H1 (cell line): ENCODE measurements around the gene NDUFA13. TPM values are rescaled to one million over a fixed set of nuclear protein-coding genes. Genes with fewer than 3 reads are reported as not detected.

Experiments
- CTCF ChIA-PET: fragments of 300-600 bp; sonication (Branson Sonifier 250); formaldehyde crosslinking; loops from one replicate; lab custom pipeline; 2021; ENCODE audit not compliant: partially characterized antibody; lab: Charles Lee
- POLR2A ChIA-PET: fragments of 300-600 bp; sonication (Branson Sonifier 250); formaldehyde crosslinking; loops from one replicate; lab custom pipeline; 2021; ENCODE audit warnings: inconsistent platforms; ENCODE audit not compliant: partially characterized antibody; lab: Charles Lee
- DNase-seq, 2 experiments: peaks; one replicate each; pipeline versions ENCODE4 v3.0.0 to v3.0.0-alpha.2; 2010 to 2022; ENCODE audit warnings: low spot score in 2 of 2, low read depth in 1 of 2, mixed read lengths in 1 of 2
- FAIRE-seq: peaks from 2 replicates; lab custom pipeline; 2011; peaks lifted over from hg19 to GRCh38; lab: Jason Lieb, UNC
- H2AFZ ChIP-seq: 2 replicates; pipeline ENCODE4 v1.8.1; 2012; ENCODE audit warnings: low read length, inconsistent platforms
- H2AK5ac ChIP-seq: 2 replicates; pipeline ENCODE4 v1.6.1; 2013; ENCODE audit warnings: low read depth, low read length
- H2BK120ac ChIP-seq: replicated peaks from 2 replicates; pipeline ENCODE3; 2013; ENCODE audit warnings: low read depth, low read length, inconsistent platforms
- H2BK12ac ChIP-seq: 2 replicates; pipeline ENCODE4 v1.6.1; 2013; ENCODE audit warnings: low read depth, low read length
- H2BK15ac ChIP-seq: 2 replicates; pipeline ENCODE4 v1.6.1; 2013; ENCODE audit warnings: low read length
- H2BK20ac ChIP-seq: 2 replicates; pipeline ENCODE4 v1.6.1; 2013; ENCODE audit warnings: low read length
- H2BK5ac ChIP-seq: 2 replicates; pipeline ENCODE4 v1.6.1; 2013; ENCODE audit warnings: low read depth, low read length
- H3K14ac ChIP-seq: 2 replicates; pipeline ENCODE4 v1.6.1; 2013; ENCODE audit warnings: inconsistent platforms; ENCODE audit not compliant: insufficient read length
- H3K18ac ChIP-seq: 2 replicates; pipeline ENCODE4 v1.6.1; 2013; ENCODE audit warnings: low read length; ENCODE audit errors: extremely low read depth
- H3K23ac ChIP-seq: 2 replicates; pipeline ENCODE4 v1.6.1; 2013; ENCODE audit warnings: inconsistent platforms; ENCODE audit not compliant: insufficient read length
- H3K23me2 ChIP-seq: 2 replicates; pipeline ENCODE4 v1.6.1; 2013; ENCODE audit warnings: low read depth, low read length
- H3K27ac ChIP-seq: 2 replicates; pipeline ENCODE4 v1.6.1; 2011; ENCODE audit warnings: low read depth, low read length, inconsistent platforms
- H3K27me3 ChIP-seq, 4 experiments: replicated peaks in 1 of 4; 1 replicate in 1 of 4; 2 replicates in 3 of 4; pipeline versions ENCODE4 v1.6.1 to v1.8.1; 2011 to 2013; ENCODE audit warnings: low read length in 3 of 4, mild to moderate bottlenecking in 3 of 4, inconsistent platforms in 2 of 4, mixed read lengths in 2 of 4, moderate library complexity in 1 of 4; ENCODE audit not compliant: control insufficient read depth in 3 of 4, insufficient read depth in 3 of 4; ENCODE audit errors: extremely low read depth in 1 of 4
- H3K36me3 ChIP-seq, 4 experiments: 2 replicates each; pipeline versions ENCODE4 v1.6.1 to v1.8.1; 2011 to 2013; ENCODE audit warnings: mild to moderate bottlenecking in 4 of 4, low read length in 3 of 4, moderate library complexity in 2 of 4, control low read depth in 1 of 4, inconsistent platforms in 1 of 4; ENCODE audit not compliant: insufficient read depth in 4 of 4, control insufficient read depth in 2 of 4
- H3K4ac ChIP-seq: replicated peaks from 2 replicates; pipeline ENCODE3; 2013; ENCODE audit warnings: low read length, low read depth, mixed read lengths, inconsistent platforms; ENCODE audit not compliant: insufficient read length
- H3K4me1 ChIP-seq, 4 experiments: replicated peaks in 1 of 4; 1 replicate in 1 of 4; 2 replicates in 3 of 4; pipeline versions ENCODE4 v1.6.1 to v1.8.1; 2011 to 2013; ENCODE audit warnings: low read length in 3 of 4, inconsistent platforms in 2 of 4, mixed read lengths in 1 of 4; ENCODE audit not compliant: insufficient read depth in 4 of 4, control insufficient read depth in 3 of 4
- H3K4me2 ChIP-seq, 2 experiments: 2 replicates each; pipeline versions ENCODE4 v1.6.1 to v1.8.1; 2011 to 2013; ENCODE audit warnings: low read depth in 2 of 2, low read length in 2 of 2, control low read depth in 1 of 2, inconsistent platforms in 1 of 2, mild to moderate bottlenecking in 1 of 2; ENCODE audit not compliant: insufficient read depth in 1 of 2
- H3K4me3 ChIP-seq, 4 experiments: fragments of 200-600, 300-600 bp in 1 of 4; sonication (generic), shearing (Covaris generic), sonication (Bioruptor Twin) in 1 of 4; 2 replicates each; pipeline versions ENCODE4 v1.5.1 to v1.8.1; 2011 to 2016; ENCODE audit warnings: low read length in 4 of 4, low read depth in 3 of 4, control low read depth in 2 of 4, inconsistent platforms in 2 of 4, mild to moderate bottlenecking in 2 of 4, mixed read lengths in 1 of 4, moderate library complexity in 1 of 4; ENCODE audit not compliant: insufficient read depth in 2 of 4; ENCODE audit errors: extremely low read depth in 1 of 4
- H3K56ac ChIP-seq: replicated peaks from 2 replicates; pipeline ENCODE3; 2013; ENCODE audit warnings: low read depth, mild to moderate bottlenecking, mixed read lengths, low read length, inconsistent platforms; ENCODE audit not compliant: insufficient read length
- H3K79me1 ChIP-seq: 2 replicates; pipeline ENCODE4 v1.6.1; 2013; ENCODE audit warnings: low read depth, low read length, control low read depth
- H3K79me2 ChIP-seq, 2 experiments: 2 replicates each; pipeline versions ENCODE4 v1.6.1 to v1.8.1; 2012 to 2013; ENCODE audit warnings: low read length in 2 of 2, mild to moderate bottlenecking in 2 of 2, inconsistent platforms in 1 of 2; ENCODE audit not compliant: insufficient read depth in 2 of 2, control insufficient read depth in 1 of 2
- H3K9ac ChIP-seq, 4 experiments: replicated peaks in 1 of 4; 1 replicate in 1 of 4; 2 replicates in 3 of 4; pipeline versions ENCODE4 v1.6.1 to v1.8.1; 2011 to 2013; ENCODE audit warnings: low read depth in 3 of 4, low read length in 3 of 4, control low read depth in 2 of 4, mild to moderate bottlenecking in 2 of 4, moderate library complexity in 2 of 4, inconsistent platforms in 1 of 4; ENCODE audit errors: extremely low read depth in 1 of 4
- H3K9me3 ChIP-seq, 2 experiments: 2 replicates each; pipeline versions ENCODE4 v1.6.1 to v1.8.1; 2012 to 2013; ENCODE audit warnings: mild to moderate bottlenecking in 2 of 2, moderate library complexity in 2 of 2, control low read depth in 1 of 2, inconsistent platforms in 1 of 2, low read depth in 1 of 2, low read length in 1 of 2, mixed read lengths in 1 of 2; ENCODE audit not compliant: insufficient read depth in 2 of 2
- H4K20me1 ChIP-seq, 2 experiments: replicated peaks in 1 of 2; 2 replicates each; pipeline versions ENCODE3 to v1.8.1; 2011 to 2013; ENCODE audit warnings: inconsistent platforms in 2 of 2, low read length in 2 of 2, mild to moderate bottlenecking in 1 of 2; ENCODE audit not compliant: insufficient read depth in 2 of 2, control insufficient read depth in 1 of 2
- H4K5ac ChIP-seq: 2 replicates; pipeline ENCODE4 v1.6.1; 2013; ENCODE audit warnings: low read length, low read depth, mixed read lengths, inconsistent platforms; ENCODE audit not compliant: insufficient read length
- H4K8ac ChIP-seq: 2 replicates; pipeline ENCODE4 v1.8.0; 2013; ENCODE audit warnings: mild to moderate bottlenecking, moderate library complexity, low read length, inconsistent platforms; ENCODE audit not compliant: insufficient read depth; ENCODE audit errors: extremely low read depth
- H4K91ac ChIP-seq: replicated peaks from 2 replicates; pipeline ENCODE3; 2013; ENCODE audit warnings: low read length, mixed read lengths, inconsistent platforms; ENCODE audit not compliant: insufficient read length
- MAX ChIP-seq: IDR thresholded peaks from 2 replicates; pipeline ENCODE4 v1.6.1; 2012; ENCODE audit warnings: inconsistent platforms
- RAD21 ChIP-seq, 2 experiments: IDR thresholded peaks in 1 of 2; conservative IDR thresholded peaks in 1 of 2; 2 replicates each; pipeline ENCODE4 v1.6.1; 2011; ENCODE audit warnings: low read depth in 2 of 2, low read length in 2 of 2, improper control_type of control experiment in 1 of 2, inconsistent platforms in 1 of 2, mild to moderate bottlenecking in 1 of 2, moderate library complexity in 1 of 2
- WGBS, 2 experiments: shearing (Covaris generic) in 1 of 2; methylation state at CpG; one replicate each; pipeline versions ENCODE4 v1.1.6 to v1.1.7; 2013 to 2015; ENCODE audit warnings: low lambda C conversion rate in 2 of 2, mixed read lengths in 2 of 2, inconsistent platforms in 1 of 2, low coverage in 1 of 2, missing lambda C conversion rate in 1 of 2; ENCODE audit not compliant: insufficient replicate concordance in 2 of 2, insufficient coverage in 1 of 2, insufficient read length in 1 of 2; ENCODE audit errors: extremely low coverage in 1 of 2, missing lambda C conversion rate in 1 of 2; 5-methylcytosine and 5-hydroxymethylcytosine counted together
- polyA plus RNA-seq, 7 experiments: library from polyadenylated mRNA; depleted of rRNA in 3 of 7; stranded (reverse) in 5 of 7; unstranded in 2 of 7; fragments of >200 nt in 5 of 7; fragments of 200-250 nt in 2 of 7; gene quantifications; 1 replicate in 5 of 7; 2 replicates in 1 of 7; 4 replicates in 1 of 7; pipeline versions ENCODE4 v1.2.1 to v1.2.3, GENCODE V29; 2011 to 2013; ENCODE audit warnings: missing spikeins in 2 of 7, mixed read lengths in 2 of 7
- total RNA-seq: library from RNA; stranded (reverse); fragmentation: NEBNext Ultra II Directional; extraction: Animal tissue kit (Norgen Biotek cat#: 25700); gene quantifications from 2 replicates; pipeline ENCODE4 v1.2.1, GENCODE V29; 2021
- TF ChIP-seq, protein P1 (sequence below), 3 experiments: IDR thresholded peaks; 1 replicate in 2 of 3; 2 replicates in 1 of 3; pipeline versions ENCODE4 v1.5.1 to v1.6.1; 2011; ENCODE audit warnings: low read length in 3 of 3, mild to moderate bottlenecking in 3 of 3, inconsistent platforms in 2 of 3, low read depth in 1 of 3, moderate library complexity in 1 of 3; ENCODE audit not compliant: insufficient read depth in 1 of 3; ENCODE audit errors: control extremely low read depth in 1 of 3

Gene NDUFA13
- total and polyA plus RNA-seq, 2 of the 8 experiments (the other 6 are each of a cell fraction or from before 2014, with no cell fraction given): 413 to 1,105 TPM

DNA sequence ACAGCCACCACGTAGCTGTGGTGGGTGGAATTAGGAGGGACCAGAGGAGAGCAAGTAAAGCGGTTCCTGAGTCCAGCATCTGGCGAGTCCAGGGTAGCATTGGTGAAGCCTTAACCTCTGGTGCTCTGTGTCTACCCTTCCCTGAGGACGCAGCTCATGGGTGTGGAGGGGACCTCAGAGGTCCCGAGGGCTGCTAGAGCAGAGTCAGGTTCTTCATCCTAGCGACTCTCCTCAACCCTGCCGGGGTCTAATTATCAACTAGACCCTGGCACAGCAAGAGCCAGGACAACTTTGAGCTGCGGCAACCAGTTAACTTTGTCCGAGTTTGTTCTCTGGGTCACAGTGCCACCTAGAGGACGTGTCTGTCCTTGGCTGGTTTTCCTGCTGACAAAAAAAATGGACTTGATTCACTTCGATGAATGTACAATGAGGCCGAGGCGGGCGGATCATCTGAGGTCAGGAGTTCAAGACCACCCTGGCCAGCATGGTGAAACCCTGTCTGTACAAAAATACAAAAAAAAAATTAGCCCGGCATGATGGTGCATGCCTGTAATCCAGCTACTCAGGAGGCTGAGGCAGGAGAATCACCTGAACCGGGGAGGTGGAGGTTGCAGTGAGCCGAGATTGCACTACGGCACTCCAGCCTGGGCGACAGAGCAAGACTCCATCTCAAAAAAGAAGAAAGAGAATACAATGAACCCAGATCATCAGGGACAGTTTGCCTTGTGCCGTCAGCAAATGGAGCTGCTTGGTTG lies 25.6 kb upstream of the NDUFA13 start:
- Histone ChIP-seq H3K79me2 (peaks cover 0 to 46% of the 10 kb centered on the region in 2 experiments; a peak in 2 of 4 replicates), H4K5ac (no peak overlapping the region), H3K27me3 (no peaks in the 10 kb centered on the region), H2AK5ac (no peak overlapping the region), H3K79me1 (peaks cover 16% of the 10 kb centered on the region; the same call in 1 of the 2 replicates), H4K91ac (no peak overlapping the region), H3K23me2 (no peaks in the 10 kb centered on the region)
- TF ChIP-seq, protein P1, sequence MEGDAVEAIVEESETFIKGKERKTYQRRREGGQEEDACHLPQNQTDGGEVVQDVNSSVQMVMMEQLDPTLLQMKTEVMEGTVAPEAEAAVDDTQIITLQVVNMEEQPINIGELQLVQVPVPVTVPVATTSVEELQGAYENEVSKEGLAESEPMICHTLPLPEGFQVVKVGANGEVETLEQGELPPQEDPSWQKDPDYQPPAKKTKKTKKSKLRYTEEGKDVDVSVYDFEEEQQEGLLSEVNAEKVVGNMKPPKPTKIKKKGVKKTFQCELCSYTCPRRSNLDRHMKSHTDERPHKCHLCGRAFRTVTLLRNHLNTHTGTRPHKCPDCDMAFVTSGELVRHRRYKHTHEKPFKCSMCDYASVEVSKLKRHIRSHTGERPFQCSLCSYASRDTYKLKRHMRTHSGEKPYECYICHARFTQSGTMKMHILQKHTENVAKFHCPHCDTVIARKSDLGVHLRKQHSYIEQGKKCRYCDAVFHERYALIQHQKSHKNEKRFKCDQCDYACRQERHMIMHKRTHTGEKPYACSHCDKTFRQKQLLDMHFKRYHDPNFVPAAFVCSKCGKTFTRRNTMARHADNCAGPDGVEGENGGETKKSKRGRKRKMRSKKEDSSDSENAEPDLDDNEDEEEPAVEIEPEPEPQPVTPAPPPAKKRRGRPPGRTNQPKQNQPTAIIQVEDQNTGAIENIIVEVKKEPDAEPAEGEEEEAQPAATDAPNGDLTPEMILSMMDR (IDR thresholded peaks at IDR 0.05; ENCODE audit: control extremely low read depth in 1 of 3, insufficient read depth in 1 of 3, low read depth in 1 of 3, low read length in 3 of 3): peak; percentile 71 to 86 (median 81)
- TF ChIP-seq RAD21 (IDR thresholded peaks at IDR 0.05 in 1 of 2, conservative IDR thresholded peaks at IDR 0.05 in 1 of 2; ENCODE audit: low read depth in 2 of 2, low read length in 2 of 2) (peak; percentile 86 to 90), MAX (no peak)
- TF ChIP-seq, all 59 proteins: peak for 2
- WGBS, 2 experiments: 63% methylated on average over 20 of the region's 20 CpGs; no CpG with 5 or more reads in 1 of the 2 experiments
- no peak overlapping the region for H2BK15ac ChIP-seq
- peaks cover 7 to 19% (median 14%) of the 10 kb centered on the region in 4 experiments; a peak in 7 of 8 replicates for H3K36me3 ChIP-seq
- ChIA-PET POLR2A (interaction anchor here (0.9 to 4.3 kb wide), 15 partner anchors 12 to 127 kb away, joined by 3 to 44 read pairs (median 4); partner anchors contain the start of genes GATAD2A and NDUFA13), CTCF (interaction anchor here (0.6 to 9.8 kb wide), 55 partner anchors 9 to 1130 kb away, joined by 3 to 146 read pairs (median 5); partner anchors contain the start of genes GATAD2A, NDUFA13 and TSSK6)
- H4K20me1 ChIP-seq: peaks cover 14 to 19% of the 10 kb centered on the region in 2 experiments
- peak overlapping the region; percentile 16 for H2BK5ac ChIP-seq
- DNase-seq (peak; percentile 44 to 87), FAIRE-seq (peak; percentile 97)
- H3K4me2 ChIP-seq: no peak overlapping the region; a peak in 1 of 4 replicates
- no peak overlapping the region for H3K23ac ChIP-seq
- H3K4me1 ChIP-seq: peaks cover 11 to 28% (median 18%) of the 10 kb centered on the region in 4 experiments
- H3K9me3 ChIP-seq: no peaks in the 10 kb centered on the region
- peak overlapping the region; percentile 67; the same call in 1 of the 2 replicates for H3K27ac ChIP-seq
- no peak overlapping the region for H2BK20ac ChIP-seq
- no peak overlapping the region for H3K18ac ChIP-seq
- H3K4ac ChIP-seq: no peak overlapping the region
- no peak overlapping the region for H2BK120ac ChIP-seq
- H2BK12ac ChIP-seq: peak overlapping the region; percentile 41
- no peak overlapping the region for H3K56ac ChIP-seq
- peak overlapping the region; percentile 81; the same call in 1 of the 2 replicates for H4K8ac ChIP-seq
- no peak overlapping the region for H2AFZ ChIP-seq
- H3K14ac ChIP-seq: no peak overlapping the region
- H3K4me3 ChIP-seq: no peak overlapping the region
- no peak overlapping the region; a peak in 2 of 7 replicates for H3K9ac ChIP-seq
